Calu3 (cell line): ENCODE data around the gene SOS2. TPM values are rescaled to one million over a fixed set of nuclear protein-coding genes. Genes with fewer than 3 reads are reported as not detected.

ENCODE experiments used
- BruUV-seq: library from RNA; stranded (reverse); fragments of 400-500 nt; replicated peaks from 2 replicates; lab custom pipeline; 2021; lab: Mats Ljungman, UMichigan
- CTCF ChIA-PET: fragments of 300-600 bp; sonication (Branson Sonifier 250); formaldehyde crosslinking; loops from one replicate; lab custom pipeline; 2022; ENCODE audit warnings: antibody characterized with exemption; lab: Charles Lee
- DNase-seq: peaks from one replicate; pipeline ENCODE4 v3.0.0; 2022
- H3K27ac Mint-ChIP-seq: one replicate; pipeline ENCODE4 v1.8.0; 2022; ENCODE audit warnings: mixed read lengths; ENCODE audit not compliant: unreplicated experiment
- H3K27me3 Mint-ChIP-seq: one replicate; pipeline ENCODE4 v1.8.0; 2022; ENCODE audit warnings: mixed read lengths; ENCODE audit not compliant: unreplicated experiment
- H3K36me3 Mint-ChIP-seq: one replicate; pipeline ENCODE4 v1.8.0; 2022; ENCODE audit warnings: mild to moderate bottlenecking, moderate library complexity, mixed read lengths; ENCODE audit not compliant: insufficient read depth, unreplicated experiment
- H3K4me1 Mint-ChIP-seq: one replicate; pipeline ENCODE4 v1.8.0; 2022; ENCODE audit warnings: mild to moderate bottlenecking, low read depth, mixed read lengths; ENCODE audit not compliant: unreplicated experiment
- H3K4me3 Mint-ChIP-seq: one replicate; pipeline ENCODE4 v1.8.0; 2022; ENCODE audit warnings: mild to moderate bottlenecking, low read depth, moderate library complexity, mixed read lengths; ENCODE audit not compliant: unreplicated experiment
- H3K9me3 Mint-ChIP-seq: one replicate; pipeline ENCODE4 v1.8.0; 2022; ENCODE audit warnings: low read depth, mixed read lengths; ENCODE audit not compliant: unreplicated experiment
- intact Hi-C: fragments of 100-400 bp; cut with micrococcal nuclease; formaldehyde crosslinking; loops from one replicate; pipeline ENCODE4 v1.10.0; 2022; ENCODE audit not compliant: unreplicated experiment
- total RNA-seq: library from RNA; stranded (reverse); gene quantifications from 2 replicates; pipeline ENCODE4 v1.2.3, GENCODE V29; 2022
- TF ChIP-seq, protein P1 (sequence below): fragments of 200-600 bp; IDR thresholded peaks from one replicate; pipeline ENCODE4 v1.8.0; 2022; ENCODE audit warnings: antibody characterized with exemption; ENCODE audit not compliant: unreplicated experiment

Gene SOS2
- total RNA-seq, 1 experiment from 2014 or later, result 17.1 TPM

DNA sequence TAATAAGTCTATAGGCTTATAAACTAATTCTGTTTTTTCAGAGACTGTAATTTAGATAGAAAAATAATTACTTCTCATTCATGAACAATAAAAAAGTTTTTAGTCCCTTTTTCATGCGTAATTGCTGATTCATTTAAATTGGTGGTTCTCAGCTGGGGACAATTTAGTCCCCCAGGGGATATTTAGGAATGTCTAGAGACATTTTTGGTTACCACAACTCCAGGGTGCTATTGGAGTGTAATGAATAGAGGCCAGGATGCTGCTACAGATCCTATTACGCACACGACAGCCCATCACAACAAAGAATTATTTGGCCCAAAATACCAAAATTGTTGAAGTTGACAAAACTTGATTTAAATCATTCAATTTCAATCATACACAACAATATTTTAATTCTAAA lies 92.2 kb downstream of the SOS2 start:
- CTCF ChIA-PET, result no interaction called here
- no peak for DNase-seq
- Mint-ChIP-seq H3K27me3 (no peaks in the 10 kb centered on the region), H3K4me3 (no peak overlapping the region), H3K4me1 (no peaks in the 10 kb centered on the region), H3K27ac (no peak overlapping the region), H3K36me3 (no peaks in the 10 kb centered on the region), H3K9me3 (no peaks in the 10 kb centered on the region)
- intact Hi-C loops, result no loop called here
- BruUV-seq, result no TSS peak
- TF ChIP-seq, protein P1, sequence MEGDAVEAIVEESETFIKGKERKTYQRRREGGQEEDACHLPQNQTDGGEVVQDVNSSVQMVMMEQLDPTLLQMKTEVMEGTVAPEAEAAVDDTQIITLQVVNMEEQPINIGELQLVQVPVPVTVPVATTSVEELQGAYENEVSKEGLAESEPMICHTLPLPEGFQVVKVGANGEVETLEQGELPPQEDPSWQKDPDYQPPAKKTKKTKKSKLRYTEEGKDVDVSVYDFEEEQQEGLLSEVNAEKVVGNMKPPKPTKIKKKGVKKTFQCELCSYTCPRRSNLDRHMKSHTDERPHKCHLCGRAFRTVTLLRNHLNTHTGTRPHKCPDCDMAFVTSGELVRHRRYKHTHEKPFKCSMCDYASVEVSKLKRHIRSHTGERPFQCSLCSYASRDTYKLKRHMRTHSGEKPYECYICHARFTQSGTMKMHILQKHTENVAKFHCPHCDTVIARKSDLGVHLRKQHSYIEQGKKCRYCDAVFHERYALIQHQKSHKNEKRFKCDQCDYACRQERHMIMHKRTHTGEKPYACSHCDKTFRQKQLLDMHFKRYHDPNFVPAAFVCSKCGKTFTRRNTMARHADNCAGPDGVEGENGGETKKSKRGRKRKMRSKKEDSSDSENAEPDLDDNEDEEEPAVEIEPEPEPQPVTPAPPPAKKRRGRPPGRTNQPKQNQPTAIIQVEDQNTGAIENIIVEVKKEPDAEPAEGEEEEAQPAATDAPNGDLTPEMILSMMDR, result no peak

DNA sequence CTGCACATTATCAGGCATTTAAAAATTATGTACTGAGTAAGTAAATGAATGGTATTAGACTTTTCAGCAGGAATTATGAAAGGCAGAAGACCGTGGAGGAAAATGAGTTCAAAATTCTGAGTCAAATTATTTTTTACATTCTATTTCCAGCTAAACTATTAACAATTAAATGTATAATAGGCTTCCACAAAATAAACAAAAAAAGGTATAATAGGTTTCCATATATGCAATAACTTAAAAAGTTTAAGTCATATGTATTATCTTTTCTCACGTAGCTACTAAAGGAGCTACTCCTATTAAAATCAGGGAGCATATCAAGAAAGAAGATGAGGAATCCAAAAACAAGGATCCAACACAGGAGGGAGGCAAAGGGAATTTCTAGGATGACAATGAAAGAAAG lies 103.6 kb downstream of the SOS2 start:
- intact Hi-C loops, result no loop called here
- BruUV-seq, result no TSS peak
- peaks cover 10% of the 10 kb centered on the region for H3K36me3 Mint-ChIP-seq
- DNase-seq, result no peak
- no peaks in the 10 kb centered on the region for H3K4me1 Mint-ChIP-seq
- H3K27ac Mint-ChIP-seq, result no peak overlapping the region
- CTCF ChIA-PET, result no interaction called here
- H3K27me3 Mint-ChIP-seq, result no peaks in the 10 kb centered on the region
- H3K9me3 Mint-ChIP-seq, result no peaks in the 10 kb centered on the region
- TF ChIP-seq, protein P1, result no peak
- no peak overlapping the region for H3K4me3 Mint-ChIP-seq

- Mint-ChIP-seq H3K36me3 (peaks cover 11% of the 10 kb centered on the region), H3K27me3 (no peaks in the 10 kb centered on the region), H3K9me3 (no peaks in the 10 kb centered on the region), H3K27ac (no peak overlapping the region), H3K4me1 (no peaks in the 10 kb centered on the region), H3K4me3 (no peak overlapping the region)
- no TSS peak for BruUV-seq
- intact Hi-C loops, result no loop called here
- TF ChIP-seq, protein P1, result no peak
- no peak for DNase-seq
- CTCF ChIA-PET, result no interaction called here
Measured at GRCh38 chr14:50123062-50123461, 108.3 kb downstream of the SOS2 start.

DNA sequence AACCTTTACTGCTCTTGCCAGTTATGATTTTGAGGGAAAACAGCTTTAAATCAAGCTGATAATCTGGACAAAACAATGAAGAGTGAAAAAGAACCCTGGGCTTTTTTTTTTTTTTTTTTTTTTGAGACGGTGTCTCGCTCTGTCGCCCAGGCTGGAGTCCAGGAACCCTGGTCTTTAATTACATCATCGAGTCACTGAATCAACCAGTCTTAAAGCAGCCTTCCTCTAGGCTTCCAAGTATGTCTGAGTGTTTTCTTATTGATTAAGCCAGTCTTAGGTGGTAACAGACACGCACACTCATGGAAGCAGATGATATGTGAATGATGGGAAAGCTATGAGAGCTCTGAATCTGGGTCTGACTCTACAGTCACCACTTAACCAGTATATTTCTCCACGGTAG lies 109.1 kb downstream of the SOS2 start:
- BruUV-seq, result no TSS peak
- no peak for DNase-seq
- H3K27ac Mint-ChIP-seq, result no peak overlapping the region
- H3K36me3 Mint-ChIP-seq, result peaks cover 11% of the 10 kb centered on the region
- intact Hi-C loops, result no loop called here
- no peaks in the 10 kb centered on the region for H3K4me1 Mint-ChIP-seq
- no peak overlapping the region for H3K4me3 Mint-ChIP-seq
- TF ChIP-seq, protein P1, result no peak
- no peaks in the 10 kb centered on the region for H3K9me3 Mint-ChIP-seq
- CTCF ChIA-PET, result interaction anchor here (0.5 kb wide), 1 partner anchor 395 kb away, joined by 3 read pairs; no protein-coding TSS in a partner anchor
- H3K27me3 Mint-ChIP-seq, result no peaks in the 10 kb centered on the region
